ENCODE data around the gene SYT7.

DNA sequence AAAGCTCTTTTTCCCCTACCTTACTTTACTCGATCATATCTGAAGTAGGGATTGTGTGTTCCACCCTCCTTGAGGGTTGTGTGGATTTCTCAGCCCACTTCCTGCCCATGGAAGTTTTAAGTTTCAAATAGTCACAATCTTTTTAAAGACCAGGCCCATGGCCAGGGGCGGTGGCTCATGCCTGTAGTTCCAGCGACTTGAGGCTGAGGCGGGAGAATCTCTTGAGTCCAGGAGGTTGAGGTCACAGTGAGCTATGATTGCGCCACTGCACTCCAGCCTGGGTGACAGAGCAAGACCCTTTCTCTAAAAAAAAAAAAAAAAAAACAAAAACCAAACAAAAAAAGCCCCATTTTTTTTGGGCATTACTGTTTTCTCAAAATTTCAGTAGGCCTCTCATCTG lies 108.6 kb downstream of the SYT7 start:
- TF ChIP-seq, protein P1, sequence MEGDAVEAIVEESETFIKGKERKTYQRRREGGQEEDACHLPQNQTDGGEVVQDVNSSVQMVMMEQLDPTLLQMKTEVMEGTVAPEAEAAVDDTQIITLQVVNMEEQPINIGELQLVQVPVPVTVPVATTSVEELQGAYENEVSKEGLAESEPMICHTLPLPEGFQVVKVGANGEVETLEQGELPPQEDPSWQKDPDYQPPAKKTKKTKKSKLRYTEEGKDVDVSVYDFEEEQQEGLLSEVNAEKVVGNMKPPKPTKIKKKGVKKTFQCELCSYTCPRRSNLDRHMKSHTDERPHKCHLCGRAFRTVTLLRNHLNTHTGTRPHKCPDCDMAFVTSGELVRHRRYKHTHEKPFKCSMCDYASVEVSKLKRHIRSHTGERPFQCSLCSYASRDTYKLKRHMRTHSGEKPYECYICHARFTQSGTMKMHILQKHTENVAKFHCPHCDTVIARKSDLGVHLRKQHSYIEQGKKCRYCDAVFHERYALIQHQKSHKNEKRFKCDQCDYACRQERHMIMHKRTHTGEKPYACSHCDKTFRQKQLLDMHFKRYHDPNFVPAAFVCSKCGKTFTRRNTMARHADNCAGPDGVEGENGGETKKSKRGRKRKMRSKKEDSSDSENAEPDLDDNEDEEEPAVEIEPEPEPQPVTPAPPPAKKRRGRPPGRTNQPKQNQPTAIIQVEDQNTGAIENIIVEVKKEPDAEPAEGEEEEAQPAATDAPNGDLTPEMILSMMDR (IDR thresholded peaks at IDR 0.05) = no peak
- TF ChIP-seq POLR2A (IDR thresholded peaks at IDR 0.05) = no peak
